Activated B cell treated with CpG ODN at 0.5 μM for 24 hours (primary cell): ENCODE measurements around the gene BCL7C. TPM values are rescaled to one million over a fixed set of nuclear protein-coding genes. Genes with fewer than 3 reads are reported as not detected.

Experiments used
- ATAC-seq: fragments of 200-7000 bp; cut with Tn5 transposase; one replicate; pipeline ENCODE4 v1.10.0; 2021; ENCODE audit warnings: low read depth, mild to moderate bottlenecking, moderate library complexity
- CTCF ChIA-PET: fragments of 350-600 bp; sonication (Branson Sonifier 250); formaldehyde crosslinking; loops from one replicate; lab custom pipeline; 2021; ENCODE audit warnings: antibody characterized with exemption; lab: Charles Lee
- POLR2A ChIA-PET: fragments of 350-600 bp; sonication (Branson Sonifier 250); formaldehyde crosslinking; loops from one replicate; lab custom pipeline; 2021; ENCODE audit warnings: antibody characterized with exemption; lab: Charles Lee
- DNase-seq: peaks from one replicate; pipeline ENCODE4 v3.0.0; 2022
- H3K27ac Mint-ChIP-seq: one replicate; pipeline ENCODE4 v1.8.0; 2020; ENCODE audit warnings: mixed read lengths
- H3K27me3 Mint-ChIP-seq: one replicate; pipeline ENCODE4 v1.8.0; 2021; ENCODE audit warnings: mixed read lengths
- H3K36me3 Mint-ChIP-seq: one replicate; pipeline ENCODE4 v1.8.0; 2021; ENCODE audit warnings: low read depth, mixed read lengths
- H3K4me1 Mint-ChIP-seq: one replicate; pipeline ENCODE4 v1.8.0; 2021; ENCODE audit warnings: mixed read lengths
- H3K4me3 Mint-ChIP-seq: one replicate; pipeline ENCODE4 v1.8.0; 2020; ENCODE audit warnings: mild to moderate bottlenecking, mixed read lengths
- H3K9me3 Mint-ChIP-seq: one replicate; pipeline ENCODE4 v1.8.0; 2020; ENCODE audit warnings: mixed read lengths
- CTCF ChIP-seq: fragments of 200-600 bp; IDR thresholded peaks from one replicate; pipeline ENCODE4 v1.8.0; 2022; ENCODE audit warnings: antibody characterized with exemption, mild to moderate bottlenecking
- intact Hi-C: fragments of 100-400 bp; cut with micrococcal nuclease; formaldehyde crosslinking; loops from one replicate; pipeline ENCODE4 v1.15.1; 2024
- total RNA-seq: library from RNA; stranded (reverse); gene quantifications from 2 replicates; pipeline ENCODE4 v1.2.3, GENCODE V29; 2022

BCL7C gene
- total RNA-seq, 1 donor from 2014 or later, result 32.2 TPM

GRCh38 chr16:30853758-30854157 lies 40.1 kb downstream of the BCL7C start:
- no peak overlapping the region for H3K4me3 Mint-ChIP-seq
- H3K27ac Mint-ChIP-seq, result no peak overlapping the region
- intact Hi-C loops, result no loop called here
- POLR2A ChIA-PET, result no interaction called here
- H3K4me1 Mint-ChIP-seq, result no peaks in the 10 kb centered on the region
- H3K27me3 Mint-ChIP-seq, result no peaks in the 10 kb centered on the region
- no peak for DNase-seq
- CTCF ChIA-PET, result no interaction called here
- no peak for ATAC-seq
- no peaks in the 10 kb centered on the region for H3K9me3 Mint-ChIP-seq
- no peak for TF ChIP-seq CTCF
- peaks cover 3% of the 10 kb centered on the region for H3K36me3 Mint-ChIP-seq

GRCh38 chr16:30850246-30850645 lies 43.6 kb downstream of the BCL7C start:
- Mint-ChIP-seq H3K36me3 (peaks cover 3% of the 10 kb centered on the region), H3K9me3 (no peaks in the 10 kb centered on the region), H3K4me1 (peaks cover under 1% of the 10 kb centered on the region), H3K27me3 (no peaks in the 10 kb centered on the region), H3K27ac (no peak overlapping the region), H3K4me3 (no peak overlapping the region)
- POLR2A ChIA-PET, result no interaction called here
- intact Hi-C loops, result no loop called here
- CTCF ChIA-PET, result no interaction called here
- DNase-seq (no peak), ATAC-seq (no peak)
- no peak for TF ChIP-seq CTCF

GRCh38 chr16:30846649-30847402 lies 47.1 kb downstream of the BCL7C start:
- intact Hi-C loops, result loop anchor here (10.0 kb wide), 1 partner anchor 1018 kb away; no protein-coding TSS in a partner anchor
- ChIA-PET POLR2A (interaction anchor here (0.9 to 3.2 kb wide), 5 partner anchors 28 to 76 kb away, joined by 3 to 48 read pairs (median 3); no protein-coding TSS in a partner anchor), CTCF (interaction anchor here (3.5 to 5.6 kb wide), 4 partner anchors 32 to 95 kb away, joined by 17 to 96 read pairs (median 40); no protein-coding TSS in a partner anchor)
- DNase-seq, result no peak
- Mint-ChIP-seq H3K27ac (no peak overlapping the region), H3K4me1 (peaks cover 11% of the 10 kb centered on the region), H3K27me3 (no peaks in the 10 kb centered on the region), H3K9me3 (no peaks in the 10 kb centered on the region), H3K36me3 (no peaks in the 10 kb centered on the region), H3K4me3 (no peak overlapping the region)
- no peak for TF ChIP-seq CTCF
- no peak for ATAC-seq

GRCh38 chr16:30844671-30845449 lies 49.0 kb downstream of the BCL7C start:
- ATAC-seq, result peak; percentile 93

More at GRCh38 chr16:30844671-30845449, 49.0 kb downstream of the BCL7C start:
- no peaks in the 10 kb centered on the region for H3K27me3 Mint-ChIP-seq
- peak overlapping the region; percentile 65 for H3K4me3 Mint-ChIP-seq
- peak overlapping the region; percentile 77 for H3K27ac Mint-ChIP-seq
- intact Hi-C loops, result loop anchor here (1.0 to 10.0 kb wide), 7 partner anchors 30 to 1020 kb away; partner anchors contain the start of gene BCL7C
- peak; percentile 71 for TF ChIP-seq CTCF
- H3K4me1 Mint-ChIP-seq, result peaks cover 11% of the 10 kb centered on the region
- peak; percentile 31 for DNase-seq
- H3K9me3 Mint-ChIP-seq, result no peaks in the 10 kb centered on the region
- POLR2A ChIA-PET, result interaction anchor here (0.7 to 3.2 kb wide), 15 partner anchors 30 to 335 kb away, joined by 3 to 48 read pairs (median 4); partner anchors contain the start of genes FBXL19 and FUS
- CTCF ChIA-PET, result interaction anchor here (0.7 to 5.6 kb wide), 26 partner anchors 10 to 1024 kb away, joined by 3 to 96 read pairs (median 4); partner anchors contain the start of genes BCL7C, ZNF646 and ZNF668
- no peaks in the 10 kb centered on the region for H3K36me3 Mint-ChIP-seq
